ENCODE results near the gene JAKMIP1.

GRCh38 chr4:6191448-6192130 is 8.8 kb downstream of the JAKMIP1 start:
- no peak for TF ChIP-seq CTCF (IDR thresholded peaks at IDR 0.05; ENCODE audit: low read depth, low read length, poor library complexity, severe bottlenecking)
- no peak for TF ChIP-seq EZH2phosphoT487 (IDR thresholded peaks at IDR 0.05; ENCODE audit: borderline replicate concordance, low read length)
